H1 (cell line): Measurements from ENCODE around the gene RPUSD3. TPM values are rescaled to one million over a fixed set of nuclear protein-coding genes. Genes with fewer than 3 reads are reported as not detected.

Experiments
- CTCF ChIA-PET: fragments of 300-600 bp; sonication (Branson Sonifier 250); formaldehyde crosslinking; loops from one replicate; lab custom pipeline; 2021; ENCODE audit not compliant: partially characterized antibody; lab: Charles Lee
- POLR2A ChIA-PET: fragments of 300-600 bp; sonication (Branson Sonifier 250); formaldehyde crosslinking; loops from one replicate; lab custom pipeline; 2021; ENCODE audit warnings: inconsistent platforms; ENCODE audit not compliant: partially characterized antibody; lab: Charles Lee
- DNase-seq, 2 experiments: peaks; one replicate each; pipeline versions ENCODE4 v3.0.0 to v3.0.0-alpha.2; 2010 to 2022; ENCODE audit warnings: low spot score in 2 of 2, low read depth in 1 of 2, mixed read lengths in 1 of 2
- FAIRE-seq: peaks from 2 replicates; lab custom pipeline; 2011; peaks lifted over from hg19 to GRCh38; lab: Jason Lieb, UNC
- H2AFZ ChIP-seq: 2 replicates; pipeline ENCODE4 v1.8.1; 2012; ENCODE audit warnings: low read length, inconsistent platforms
- H2AK5ac ChIP-seq: 2 replicates; pipeline ENCODE4 v1.6.1; 2013; ENCODE audit warnings: low read depth, low read length
- H2BK120ac ChIP-seq: replicated peaks from 2 replicates; pipeline ENCODE3; 2013; ENCODE audit warnings: low read depth, low read length, inconsistent platforms
- H2BK12ac ChIP-seq: 2 replicates; pipeline ENCODE4 v1.6.1; 2013; ENCODE audit warnings: low read depth, low read length
- H2BK15ac ChIP-seq: 2 replicates; pipeline ENCODE4 v1.6.1; 2013; ENCODE audit warnings: low read length
- H2BK20ac ChIP-seq: 2 replicates; pipeline ENCODE4 v1.6.1; 2013; ENCODE audit warnings: low read length
- H2BK5ac ChIP-seq: 2 replicates; pipeline ENCODE4 v1.6.1; 2013; ENCODE audit warnings: low read depth, low read length
- H3K14ac ChIP-seq: 2 replicates; pipeline ENCODE4 v1.6.1; 2013; ENCODE audit warnings: inconsistent platforms; ENCODE audit not compliant: insufficient read length
- H3K18ac ChIP-seq: 2 replicates; pipeline ENCODE4 v1.6.1; 2013; ENCODE audit warnings: low read length; ENCODE audit errors: extremely low read depth
- H3K23ac ChIP-seq: 2 replicates; pipeline ENCODE4 v1.6.1; 2013; ENCODE audit warnings: inconsistent platforms; ENCODE audit not compliant: insufficient read length
- H3K23me2 ChIP-seq: 2 replicates; pipeline ENCODE4 v1.6.1; 2013; ENCODE audit warnings: low read depth, low read length
- H3K27ac ChIP-seq: 2 replicates; pipeline ENCODE4 v1.6.1; 2011; ENCODE audit warnings: low read depth, low read length, inconsistent platforms
- H3K27me3 ChIP-seq, 4 experiments: replicated peaks in 1 of 4; 1 replicate in 1 of 4; 2 replicates in 3 of 4; pipeline versions ENCODE4 v1.6.1 to v1.8.1; 2011 to 2013; ENCODE audit warnings: low read length in 3 of 4, mild to moderate bottlenecking in 3 of 4, inconsistent platforms in 2 of 4, mixed read lengths in 2 of 4, moderate library complexity in 1 of 4; ENCODE audit not compliant: control insufficient read depth in 3 of 4, insufficient read depth in 3 of 4; ENCODE audit errors: extremely low read depth in 1 of 4
- H3K36me3 ChIP-seq, 4 experiments: 2 replicates each; pipeline versions ENCODE4 v1.6.1 to v1.8.1; 2011 to 2013; ENCODE audit warnings: mild to moderate bottlenecking in 4 of 4, low read length in 3 of 4, moderate library complexity in 2 of 4, control low read depth in 1 of 4, inconsistent platforms in 1 of 4; ENCODE audit not compliant: insufficient read depth in 4 of 4, control insufficient read depth in 2 of 4
- H3K4ac ChIP-seq: replicated peaks from 2 replicates; pipeline ENCODE3; 2013; ENCODE audit warnings: low read length, low read depth, mixed read lengths, inconsistent platforms; ENCODE audit not compliant: insufficient read length
- H3K4me1 ChIP-seq, 4 experiments: replicated peaks in 1 of 4; 1 replicate in 1 of 4; 2 replicates in 3 of 4; pipeline versions ENCODE4 v1.6.1 to v1.8.1; 2011 to 2013; ENCODE audit warnings: low read length in 3 of 4, inconsistent platforms in 2 of 4, mixed read lengths in 1 of 4; ENCODE audit not compliant: insufficient read depth in 4 of 4, control insufficient read depth in 3 of 4
- H3K4me2 ChIP-seq, 2 experiments: 2 replicates each; pipeline versions ENCODE4 v1.6.1 to v1.8.1; 2011 to 2013; ENCODE audit warnings: low read depth in 2 of 2, low read length in 2 of 2, control low read depth in 1 of 2, inconsistent platforms in 1 of 2, mild to moderate bottlenecking in 1 of 2; ENCODE audit not compliant: insufficient read depth in 1 of 2
- H3K4me3 ChIP-seq, 4 experiments: fragments of 200-600, 300-600 bp in 1 of 4; sonication (generic), shearing (Covaris generic), sonication (Bioruptor Twin) in 1 of 4; 2 replicates each; pipeline versions ENCODE4 v1.5.1 to v1.8.1; 2011 to 2016; ENCODE audit warnings: low read length in 4 of 4, low read depth in 3 of 4, control low read depth in 2 of 4, inconsistent platforms in 2 of 4, mild to moderate bottlenecking in 2 of 4, mixed read lengths in 1 of 4, moderate library complexity in 1 of 4; ENCODE audit not compliant: insufficient read depth in 2 of 4; ENCODE audit errors: extremely low read depth in 1 of 4
- H3K56ac ChIP-seq: replicated peaks from 2 replicates; pipeline ENCODE3; 2013; ENCODE audit warnings: low read depth, mild to moderate bottlenecking, mixed read lengths, low read length, inconsistent platforms; ENCODE audit not compliant: insufficient read length
- H3K79me1 ChIP-seq: 2 replicates; pipeline ENCODE4 v1.6.1; 2013; ENCODE audit warnings: low read depth, low read length, control low read depth
- H3K79me2 ChIP-seq, 2 experiments: 2 replicates each; pipeline versions ENCODE4 v1.6.1 to v1.8.1; 2012 to 2013; ENCODE audit warnings: low read length in 2 of 2, mild to moderate bottlenecking in 2 of 2, inconsistent platforms in 1 of 2; ENCODE audit not compliant: insufficient read depth in 2 of 2, control insufficient read depth in 1 of 2
- H3K9ac ChIP-seq, 4 experiments: replicated peaks in 1 of 4; 1 replicate in 1 of 4; 2 replicates in 3 of 4; pipeline versions ENCODE4 v1.6.1 to v1.8.1; 2011 to 2013; ENCODE audit warnings: low read depth in 3 of 4, low read length in 3 of 4, control low read depth in 2 of 4, mild to moderate bottlenecking in 2 of 4, moderate library complexity in 2 of 4, inconsistent platforms in 1 of 4; ENCODE audit errors: extremely low read depth in 1 of 4
- H3K9me3 ChIP-seq, 2 experiments: 2 replicates each; pipeline versions ENCODE4 v1.6.1 to v1.8.1; 2012 to 2013; ENCODE audit warnings: mild to moderate bottlenecking in 2 of 2, moderate library complexity in 2 of 2, control low read depth in 1 of 2, inconsistent platforms in 1 of 2, low read depth in 1 of 2, low read length in 1 of 2, mixed read lengths in 1 of 2; ENCODE audit not compliant: insufficient read depth in 2 of 2
- H4K20me1 ChIP-seq, 2 experiments: replicated peaks in 1 of 2; 2 replicates each; pipeline versions ENCODE3 to v1.8.1; 2011 to 2013; ENCODE audit warnings: inconsistent platforms in 2 of 2, low read length in 2 of 2, mild to moderate bottlenecking in 1 of 2; ENCODE audit not compliant: insufficient read depth in 2 of 2, control insufficient read depth in 1 of 2
- H4K5ac ChIP-seq: 2 replicates; pipeline ENCODE4 v1.6.1; 2013; ENCODE audit warnings: low read length, low read depth, mixed read lengths, inconsistent platforms; ENCODE audit not compliant: insufficient read length
- H4K8ac ChIP-seq: 2 replicates; pipeline ENCODE4 v1.8.0; 2013; ENCODE audit warnings: mild to moderate bottlenecking, moderate library complexity, low read length, inconsistent platforms; ENCODE audit not compliant: insufficient read depth; ENCODE audit errors: extremely low read depth
- H4K91ac ChIP-seq: replicated peaks from 2 replicates; pipeline ENCODE3; 2013; ENCODE audit warnings: low read length, mixed read lengths, inconsistent platforms; ENCODE audit not compliant: insufficient read length
- TAF7 ChIP-seq: optimal IDR thresholded peaks from 2 replicates; pipeline ENCODE3; 2011; ENCODE audit warnings: low read depth, mild to moderate bottlenecking, inconsistent platforms, low read length, moderate library complexity, borderline replicate concordance
- WGBS, 2 experiments: shearing (Covaris generic) in 1 of 2; methylation state at CpG; one replicate each; pipeline versions ENCODE4 v1.1.6 to v1.1.7; 2013 to 2015; ENCODE audit warnings: low lambda C conversion rate in 2 of 2, mixed read lengths in 2 of 2, inconsistent platforms in 1 of 2, low coverage in 1 of 2, missing lambda C conversion rate in 1 of 2; ENCODE audit not compliant: insufficient replicate concordance in 2 of 2, insufficient coverage in 1 of 2, insufficient read length in 1 of 2; ENCODE audit errors: extremely low coverage in 1 of 2, missing lambda C conversion rate in 1 of 2; 5-methylcytosine and 5-hydroxymethylcytosine counted together
- polyA plus RNA-seq, 7 experiments: library from polyadenylated mRNA; depleted of rRNA in 3 of 7; stranded (reverse) in 5 of 7; unstranded in 2 of 7; fragments of >200 nt in 5 of 7; fragments of 200-250 nt in 2 of 7; gene quantifications; 1 replicate in 5 of 7; 2 replicates in 1 of 7; 4 replicates in 1 of 7; pipeline versions ENCODE4 v1.2.1 to v1.2.3, GENCODE V29; 2011 to 2013; ENCODE audit warnings: missing spikeins in 2 of 7, mixed read lengths in 2 of 7
- total RNA-seq: library from RNA; stranded (reverse); fragmentation: NEBNext Ultra II Directional; extraction: Animal tissue kit (Norgen Biotek cat#: 25700); gene quantifications from 2 replicates; pipeline ENCODE4 v1.2.1, GENCODE V29; 2021

The RPUSD3 gene
- total and polyA plus RNA-seq, 2 of the 8 experiments (the other 6 are each of a cell fraction or from before 2014, with no cell fraction given): 68.4 to 154 TPM

- 93% methylated on average over 7 of the region's 7 CpGs; no CpG with 5 or more reads in 1 of the 2 experiments for WGBS, 2 experiments
- no peak for TF ChIP-seq TAF7
Observed at GRCh38 chr3:9806688-9807589, 36.9 kb downstream of the RPUSD3 start.

More at GRCh38 chr3:9806688-9807589, 36.9 kb downstream of the RPUSD3 start:
- H3K4me3 ChIP-seq: no peak overlapping the region
- H4K20me1 ChIP-seq: peaks cover 3 to 10% of the 10 kb centered on the region in 2 experiments
- no peaks in the 10 kb centered on the region for H3K9me3 ChIP-seq
- H3K14ac ChIP-seq: no peak overlapping the region
- CTCF ChIA-PET: interaction anchor here (0.7 to 4.9 kb wide), 12 partner anchors 12 to 176 kb away, joined by 3 to 30 read pairs (median 4); partner anchors contain the start of gene ARPC4
- H2BK12ac ChIP-seq: no peak overlapping the region
- H2BK15ac ChIP-seq: no peak overlapping the region
- H3K79me1 ChIP-seq: no peaks in the 10 kb centered on the region
- no peak overlapping the region for H2AK5ac ChIP-seq
- no peak overlapping the region for H2AFZ ChIP-seq
- no peak overlapping the region for H2BK5ac ChIP-seq
- peaks cover 22 to 43% (median 32%) of the 10 kb centered on the region in 4 experiments; a peak in 7 of 8 replicates for H3K36me3 ChIP-seq
- POLR2A ChIA-PET: interaction anchor here (1.2 to 7.8 kb wide), 6 partner anchors 12 to 57 kb away, joined by 3 to 71 read pairs (median 6); partner anchors contain the start of genes ARPC4, OGG1, RPUSD3 and TADA3
- H3K79me2 ChIP-seq: no peaks in the 10 kb centered on the region
- no peak overlapping the region for H3K56ac ChIP-seq
- DNase-seq (no peak), FAIRE-seq (no peak)
- no peak overlapping the region for H4K8ac ChIP-seq
- no peak overlapping the region for H3K18ac ChIP-seq
- H2BK120ac ChIP-seq: no peak overlapping the region
- peaks cover 0 to 9% (median 2%) of the 10 kb centered on the region in 4 experiments; a peak in 3 of 7 replicates for H3K4me1 ChIP-seq
- peaks cover 0 to 11% (median 9%) of the 10 kb centered on the region in 4 experiments; a peak in 5 of 7 replicates for H3K27me3 ChIP-seq
- H3K9ac ChIP-seq: no peak overlapping the region
- no peak overlapping the region for H3K27ac ChIP-seq
- peaks cover 2% of the 10 kb centered on the region; the same call in 1 of the 2 replicates for H3K23me2 ChIP-seq
- no peak overlapping the region for H2BK20ac ChIP-seq
- H3K4ac ChIP-seq: no peak overlapping the region
- H3K23ac ChIP-seq: no peak overlapping the region
- no peak overlapping the region for H4K91ac ChIP-seq
- no peak overlapping the region for H3K4me2 ChIP-seq
- H4K5ac ChIP-seq: no peak overlapping the region
